ENCODE measurements around the gene HSFX1. TPM values are rescaled to one million over a fixed set of nuclear protein-coding genes. Genes with fewer than 3 reads are reported as not detected.

Gene HSFX1
- total and polyA plus RNA-seq, 7 donors = 0.71 to 1.3 (median 0.95) TPM; not detected in 2

GRCh38 chrX:149807747-149808458 is 34.0 kb downstream of the HSFX1 start:
- intact Hi-C loops (cut with DNase I) = no loop called here
- H3K4me1 ChIP-seq = no peaks in the 10 kb centered on the region
- no peak for DNase-seq
- 85 to 91% methylated on average over 12 of the region's 12 CpGs for WGBS, 2 donors
- no peak overlapping the region for H3K27ac ChIP-seq
- H3K36me3 ChIP-seq = no peaks in the 10 kb centered on the region
- H3K4me3 ChIP-seq = no peak overlapping the region
- H3K27me3 ChIP-seq = no peaks in the 10 kb centered on the region
- TF ChIP-seq EP300 (IDR thresholded peaks at IDR 0.05) = no peak
- no peak for TF ChIP-seq POLR2A (IDR thresholded peaks at IDR 0.05)
- TF ChIP-seq POLR2AphosphoS5 (IDR thresholded peaks at IDR 0.05) = no peak
- TF ChIP-seq CTCF (IDR thresholded peaks at IDR 0.05) = no peak
- H3K9me3 ChIP-seq = no peaks in the 10 kb centered on the region

DNA sequence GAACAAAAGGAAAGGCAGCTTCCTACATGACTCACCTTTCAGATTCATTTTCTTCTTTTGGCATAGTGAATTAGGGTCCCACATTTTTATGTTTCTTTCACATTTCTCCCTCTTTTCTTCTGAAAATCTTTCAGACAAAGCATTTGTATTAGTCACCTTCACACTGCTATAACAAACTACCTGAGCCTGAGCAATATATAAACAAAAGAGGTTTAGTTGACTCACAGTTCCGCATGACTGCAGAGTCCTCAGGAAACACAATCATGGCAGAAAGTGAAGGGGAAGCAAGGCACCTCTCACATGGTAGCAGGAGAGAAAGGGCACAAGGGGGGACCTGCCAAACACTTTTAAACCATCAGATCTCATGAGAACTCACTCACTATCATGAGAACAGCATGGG is 44.8 kb downstream of the HSFX1 start:
- DNase-seq = no peak
- Histone ChIP-seq H3K9me3 (no peaks in the 10 kb centered on the region), H3K36me3 (no peaks in the 10 kb centered on the region), H3K4me3 (no peak overlapping the region), H3K27me3 (peaks cover 0 to 3% (median 0%) of the 10 kb centered on the region in 3 donors), H3K27ac (no peak overlapping the region), H3K4me1 (no peaks in the 10 kb centered on the region)
- no peak for TF ChIP-seq EP300 (IDR thresholded peaks at IDR 0.05)
- no peak for TF ChIP-seq POLR2AphosphoS5 (IDR thresholded peaks at IDR 0.05)
- TF ChIP-seq CTCF (IDR thresholded peaks at IDR 0.05) = no peak
- TF ChIP-seq POLR2A (IDR thresholded peaks at IDR 0.05) = no peak
- intact Hi-C loops (cut with DNase I) = no loop called here
- WGBS, 2 donors = 82% methylated on average over 1 of the region's 1 CpG

DNA sequence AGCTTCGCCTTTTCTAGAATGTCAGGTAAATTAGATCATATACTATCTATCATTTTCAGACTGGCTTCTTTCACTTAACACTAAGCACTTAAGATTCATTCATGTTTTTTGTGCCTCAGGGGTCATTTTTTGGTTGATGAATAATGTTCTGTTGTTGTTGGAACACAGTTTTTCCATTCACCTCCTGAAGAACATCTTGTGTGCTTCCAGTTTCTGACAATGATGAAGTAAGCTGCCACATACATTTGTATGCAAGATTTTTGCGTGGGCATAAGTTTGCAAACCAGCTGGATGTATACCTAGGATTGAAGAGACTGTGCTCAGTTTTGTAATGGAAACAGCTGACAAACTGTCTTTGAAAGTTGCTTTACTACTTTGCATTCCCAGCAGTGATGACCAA is 45.5 kb downstream of the HSFX1 start:
- Histone ChIP-seq H3K4me3 (no peak overlapping the region), H3K9me3 (no peaks in the 10 kb centered on the region), H3K27ac (no peak overlapping the region), H3K4me1 (no peaks in the 10 kb centered on the region), H3K27me3 (peaks cover 0 to 3% (median 0%) of the 10 kb centered on the region in 3 donors), H3K36me3 (no peaks in the 10 kb centered on the region)
- DNase-seq = no peak
- no peak for TF ChIP-seq POLR2A (IDR thresholded peaks at IDR 0.05)
- no peak for TF ChIP-seq EP300 (IDR thresholded peaks at IDR 0.05)
- no peak for TF ChIP-seq POLR2AphosphoS5 (IDR thresholded peaks at IDR 0.05)
- TF ChIP-seq CTCF (IDR thresholded peaks at IDR 0.05) = no peak
- 61 to 76% methylated on average over 2 of the region's 2 CpGs for WGBS, 2 donors
- intact Hi-C loops (cut with DNase I) = no loop called here

GRCh38 chrX:149825424-149825823 is 51.6 kb downstream of the HSFX1 start:
- no peaks in the 10 kb centered on the region for H3K27me3 ChIP-seq
- no peaks in the 10 kb centered on the region for H3K36me3 ChIP-seq
- H3K9me3 ChIP-seq = no peaks in the 10 kb centered on the region
- intact Hi-C loops (cut with DNase I) = no loop called here
- H3K4me3 ChIP-seq = no peak overlapping the region
- H3K27ac ChIP-seq = no peak overlapping the region
- TF ChIP-seq POLR2AphosphoS5 (IDR thresholded peaks at IDR 0.05) = no peak
- no peak for TF ChIP-seq CTCF (IDR thresholded peaks at IDR 0.05)
- TF ChIP-seq EP300 (IDR thresholded peaks at IDR 0.05) = no peak
- TF ChIP-seq POLR2A (IDR thresholded peaks at IDR 0.05) = no peak
- H3K4me1 ChIP-seq = no peaks in the 10 kb centered on the region
- no peak for DNase-seq
- 3 to 4% methylated on average over 3 of the region's 3 CpGs for WGBS, 2 donors

Small RNA genes within 50 kb of the gene (small RNA-seq; reads per million reads assigned to genes)
- 0 reads per million in 3 donors for gene AC244098.1
- gene AC244098.2 = 0 reads per million in 3 donors
- 0 reads per million in 3 donors for gene AC244098.3

Other genes with a start within 250 kb of the HSFX1 start
- gene EOLA1, start 233.1 kb upstream of the HSFX1 start, total RNA-seq = 10 to 100 TPM in 3 of 4 donors, 1 to 10 TPM in 1; 8.7 to 14.4 (median 11.9) TPM
- 10 to 100 TPM; 31.2 to 43.0 (median 34.2) TPM for gene EOLA1, start 233.1 kb upstream of the HSFX1 start, polyA plus RNA-seq
- gene HSFX3, start 224.1 kb upstream of the HSFX1 start, total RNA-seq = not detected
- not detected for gene HSFX3, start 224.1 kb upstream of the HSFX1 start, polyA plus RNA-seq
- gene MAGEA9B, start 186.6 kb upstream of the HSFX1 start, total RNA-seq = not detected
- gene MAGEA9B, start 186.6 kb upstream of the HSFX1 start, polyA plus RNA-seq = not detected
- gene HSFX2, start 178.8 kb upstream of the HSFX1 start, total RNA-seq = not detected
- gene HSFX2, start 178.8 kb upstream of the HSFX1 start, polyA plus RNA-seq = under 1 TPM in 1 of 3 donors, not detected in 2; 0.39 TPM
- 10 to 100 TPM in 3 of 4 donors, 1 to 10 TPM in 1; 9.6 to 18.3 (median 13.0) TPM for gene TMEM185A, start 142.3 kb upstream of the HSFX1 start, total RNA-seq
- 10 to 100 TPM in 1 of 3 donors, 1 to 10 TPM in 2; 4.2 to 11.7 (median 6.0) TPM for gene TMEM185A, start 142.3 kb upstream of the HSFX1 start, polyA plus RNA-seq
- gene MAGEA11, start 62.0 kb upstream of the HSFX1 start, total RNA-seq = not detected
- not detected for gene MAGEA11, start 62.0 kb upstream of the HSFX1 start, polyA plus RNA-seq
- gene MAGEA9, start 7.9 kb downstream of the HSFX1 start, total RNA-seq = not detected
- gene MAGEA9, start 7.9 kb downstream of the HSFX1 start, polyA plus RNA-seq = not detected
- gene MAGEA8, start 107.1 kb downstream of the HSFX1 start, total RNA-seq = not detected
- not detected for gene MAGEA8, start 107.1 kb downstream of the HSFX1 start, polyA plus RNA-seq
- not detected for gene HSFX4, start 155.5 kb downstream of the HSFX1 start, total RNA-seq
- gene HSFX4, start 155.5 kb downstream of the HSFX1 start, polyA plus RNA-seq = not detected
- gene EOLA2, start 164.4 kb downstream of the HSFX1 start, total RNA-seq = 10 to 100 TPM; 17.8 to 20.1 (median 18.8) TPM
- 10 to 100 TPM; 23.4 to 34.9 (median 29.5) TPM for gene EOLA2, start 164.4 kb downstream of the HSFX1 start, polyA plus RNA-seq

All from sigmoid colon (tissue), 7 donors.